ENCODE data around the gene MAL.

MAL gene

GRCh38 chr2:95039363-95039762, 13.9 kb downstream of the MAL start:
- no peak for TF ChIP-seq TAF1 (IDR thresholded peaks at IDR 0.05; ENCODE audit: borderline replicate concordance, insufficient read depth, low read length)
- no peak for TF ChIP-seq POLR2AphosphoS5 (IDR thresholded peaks at IDR 0.05; ENCODE audit: low read depth, low read length)
- TF ChIP-seq SIN3A (IDR thresholded peaks at IDR 0.05; ENCODE audit: borderline replicate concordance, insufficient read depth, low read length), result no peak
- no peak for TF ChIP-seq FOXP2 (optimal IDR thresholded peaks at IDR 0.05; ENCODE audit: borderline replicate concordance, extremely low read depth, extremely low read length, insufficient read depth)
- no peak for TF ChIP-seq REST (IDR thresholded peaks at IDR 0.05; ENCODE audit: insufficient read depth in 1 of 2, low read depth in 2 of 2, low read length in 2 of 2)

GRCh38 chr2:95039978-95040377, 14.5 kb downstream of the MAL start:
- TF ChIP-seq TAF1 (IDR thresholded peaks at IDR 0.05; ENCODE audit: borderline replicate concordance, insufficient read depth, low read length) (no peak), REST (IDR thresholded peaks at IDR 0.05; ENCODE audit: insufficient read depth in 1 of 2, low read depth in 2 of 2, low read length in 2 of 2) (no peak), SIN3A (IDR thresholded peaks at IDR 0.05; ENCODE audit: borderline replicate concordance, insufficient read depth, low read length) (no peak), FOXP2 (optimal IDR thresholded peaks at IDR 0.05; ENCODE audit: borderline replicate concordance, extremely low read depth, extremely low read length, insufficient read depth) (no peak), POLR2AphosphoS5 (IDR thresholded peaks at IDR 0.05; ENCODE audit: low read depth, low read length) (no peak)

GRCh38 chr2:95040426-95040825, 14.9 kb downstream of the MAL start:
- TF ChIP-seq SIN3A (IDR thresholded peaks at IDR 0.05; ENCODE audit: borderline replicate concordance, insufficient read depth, low read length) (no peak), REST (IDR thresholded peaks at IDR 0.05; ENCODE audit: insufficient read depth in 1 of 2, low read depth in 2 of 2, low read length in 2 of 2) (no peak), POLR2AphosphoS5 (IDR thresholded peaks at IDR 0.05; ENCODE audit: low read depth, low read length) (no peak), TAF1 (IDR thresholded peaks at IDR 0.05; ENCODE audit: borderline replicate concordance, insufficient read depth, low read length) (no peak), FOXP2 (optimal IDR thresholded peaks at IDR 0.05; ENCODE audit: borderline replicate concordance, extremely low read depth, extremely low read length, insufficient read depth) (no peak)

GRCh38 chr2:95041060-95041823, 15.7 kb downstream of the MAL start:
- no peak for TF ChIP-seq FOXP2 (optimal IDR thresholded peaks at IDR 0.05; ENCODE audit: borderline replicate concordance, extremely low read depth, extremely low read length, insufficient read depth)
- TF ChIP-seq REST (IDR thresholded peaks at IDR 0.05; ENCODE audit: insufficient read depth in 1 of 2, low read depth in 2 of 2, low read length in 2 of 2), result no peak
- TF ChIP-seq TAF1 (IDR thresholded peaks at IDR 0.05; ENCODE audit: borderline replicate concordance, insufficient read depth, low read length), result no peak
- no peak for TF ChIP-seq POLR2AphosphoS5 (IDR thresholded peaks at IDR 0.05; ENCODE audit: low read depth, low read length)
- TF ChIP-seq SIN3A (IDR thresholded peaks at IDR 0.05; ENCODE audit: borderline replicate concordance, insufficient read depth, low read length), result no peak
